ENCODE data around the gene ZNF556. TPM values are rescaled to one million over a fixed set of nuclear protein-coding genes. Genes with fewer than 3 reads are reported as not detected.

The ZNF556 gene
- total RNA-seq, 3 donors from 2014 or later: 0.15 to 0.33 TPM; not detected in 1

DNA sequence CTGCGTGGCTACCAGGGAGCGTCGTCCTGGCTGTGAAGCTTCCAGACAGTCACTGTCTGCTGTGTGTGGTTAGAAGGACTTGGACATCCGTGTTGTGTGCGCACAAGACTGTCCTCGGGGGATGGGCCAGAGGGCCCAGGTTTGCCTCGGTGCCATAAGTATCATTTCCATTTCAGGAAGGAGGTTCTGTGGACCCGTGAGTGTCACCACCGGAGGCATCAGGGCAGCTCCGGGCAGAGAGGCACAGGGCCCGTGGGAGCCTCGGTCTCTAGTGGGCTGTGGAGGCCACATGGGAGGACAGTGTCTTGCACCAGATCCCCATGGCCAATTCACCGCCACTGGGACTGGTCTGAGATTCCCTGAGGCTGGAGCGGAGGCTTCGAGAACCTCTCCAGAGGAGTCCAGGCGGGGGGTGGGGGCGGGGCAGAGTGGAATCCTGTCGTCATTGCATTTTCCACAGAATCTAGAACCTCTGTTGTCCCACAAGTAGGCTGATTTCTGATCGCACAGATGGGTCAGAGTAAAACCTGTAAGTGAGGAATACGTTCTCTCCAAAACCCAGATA is 39.6 kb downstream of the ZNF556 start:
- TF ChIP-seq, protein P1, sequence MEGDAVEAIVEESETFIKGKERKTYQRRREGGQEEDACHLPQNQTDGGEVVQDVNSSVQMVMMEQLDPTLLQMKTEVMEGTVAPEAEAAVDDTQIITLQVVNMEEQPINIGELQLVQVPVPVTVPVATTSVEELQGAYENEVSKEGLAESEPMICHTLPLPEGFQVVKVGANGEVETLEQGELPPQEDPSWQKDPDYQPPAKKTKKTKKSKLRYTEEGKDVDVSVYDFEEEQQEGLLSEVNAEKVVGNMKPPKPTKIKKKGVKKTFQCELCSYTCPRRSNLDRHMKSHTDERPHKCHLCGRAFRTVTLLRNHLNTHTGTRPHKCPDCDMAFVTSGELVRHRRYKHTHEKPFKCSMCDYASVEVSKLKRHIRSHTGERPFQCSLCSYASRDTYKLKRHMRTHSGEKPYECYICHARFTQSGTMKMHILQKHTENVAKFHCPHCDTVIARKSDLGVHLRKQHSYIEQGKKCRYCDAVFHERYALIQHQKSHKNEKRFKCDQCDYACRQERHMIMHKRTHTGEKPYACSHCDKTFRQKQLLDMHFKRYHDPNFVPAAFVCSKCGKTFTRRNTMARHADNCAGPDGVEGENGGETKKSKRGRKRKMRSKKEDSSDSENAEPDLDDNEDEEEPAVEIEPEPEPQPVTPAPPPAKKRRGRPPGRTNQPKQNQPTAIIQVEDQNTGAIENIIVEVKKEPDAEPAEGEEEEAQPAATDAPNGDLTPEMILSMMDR (IDR thresholded peaks at IDR 0.05): no peak
- TF ChIP-seq POLR2AphosphoS5 (IDR thresholded peaks at IDR 0.05) (no peak), POLR2A (IDR thresholded peaks at IDR 0.05) (no peak)
- intact Hi-C loops (cut with DNase I; ENCODE audit: low total_unique reads): no loop called here
- H3K27ac ChIP-seq: no peak overlapping the region
- no peaks in the 10 kb centered on the region for H3K27me3 ChIP-seq
- no peaks in the 10 kb centered on the region for H3K9me3 ChIP-seq
- no peaks in the 10 kb centered on the region for H3K4me1 ChIP-seq
- DNase-seq (ENCODE audit: low spot score in 2 of 2): no peak
- no peak overlapping the region for H3K4me3 ChIP-seq
- no peaks in the 10 kb centered on the region for H3K36me3 ChIP-seq

DNA sequence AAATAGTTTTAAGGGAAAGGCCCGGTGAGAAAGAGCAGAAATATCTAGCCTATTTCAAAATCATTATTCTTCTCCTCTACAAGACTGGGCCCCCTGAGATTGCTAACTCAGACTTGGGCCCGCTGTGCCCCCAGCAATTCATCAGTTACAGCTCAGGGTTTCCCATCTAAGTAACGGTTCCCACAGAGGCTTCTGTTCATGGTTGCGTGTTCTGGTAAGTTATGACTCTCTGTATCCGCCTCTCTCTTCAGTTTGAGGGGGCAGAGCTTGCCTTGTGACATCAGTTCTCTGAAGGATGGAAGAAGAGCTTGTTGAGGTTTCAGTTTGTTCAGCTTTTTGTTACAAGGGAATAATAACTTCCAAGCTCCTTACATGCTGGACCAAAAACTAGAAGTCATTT is 45.2 kb downstream of the ZNF556 start:
- intact Hi-C loops (cut with DNase I; ENCODE audit: low total_unique reads): no loop called here
- H3K4me3 ChIP-seq: no peak overlapping the region
- peaks cover 0 to 3% of the 10 kb centered on the region in 2 donors for H3K9me3 ChIP-seq
- H3K27me3 ChIP-seq: no peaks in the 10 kb centered on the region
- H3K36me3 ChIP-seq: peaks cover 5% of the 10 kb centered on the region
- H3K4me1 ChIP-seq: no peaks in the 10 kb centered on the region
- H3K27ac ChIP-seq: no peak overlapping the region
- no peak for TF ChIP-seq POLR2A (IDR thresholded peaks at IDR 0.05)
- no peak for TF ChIP-seq POLR2AphosphoS5 (IDR thresholded peaks at IDR 0.05)
- TF ChIP-seq, protein P1 (IDR thresholded peaks at IDR 0.05): no peak
- no peak for DNase-seq (ENCODE audit: low spot score in 2 of 2)

DNA sequence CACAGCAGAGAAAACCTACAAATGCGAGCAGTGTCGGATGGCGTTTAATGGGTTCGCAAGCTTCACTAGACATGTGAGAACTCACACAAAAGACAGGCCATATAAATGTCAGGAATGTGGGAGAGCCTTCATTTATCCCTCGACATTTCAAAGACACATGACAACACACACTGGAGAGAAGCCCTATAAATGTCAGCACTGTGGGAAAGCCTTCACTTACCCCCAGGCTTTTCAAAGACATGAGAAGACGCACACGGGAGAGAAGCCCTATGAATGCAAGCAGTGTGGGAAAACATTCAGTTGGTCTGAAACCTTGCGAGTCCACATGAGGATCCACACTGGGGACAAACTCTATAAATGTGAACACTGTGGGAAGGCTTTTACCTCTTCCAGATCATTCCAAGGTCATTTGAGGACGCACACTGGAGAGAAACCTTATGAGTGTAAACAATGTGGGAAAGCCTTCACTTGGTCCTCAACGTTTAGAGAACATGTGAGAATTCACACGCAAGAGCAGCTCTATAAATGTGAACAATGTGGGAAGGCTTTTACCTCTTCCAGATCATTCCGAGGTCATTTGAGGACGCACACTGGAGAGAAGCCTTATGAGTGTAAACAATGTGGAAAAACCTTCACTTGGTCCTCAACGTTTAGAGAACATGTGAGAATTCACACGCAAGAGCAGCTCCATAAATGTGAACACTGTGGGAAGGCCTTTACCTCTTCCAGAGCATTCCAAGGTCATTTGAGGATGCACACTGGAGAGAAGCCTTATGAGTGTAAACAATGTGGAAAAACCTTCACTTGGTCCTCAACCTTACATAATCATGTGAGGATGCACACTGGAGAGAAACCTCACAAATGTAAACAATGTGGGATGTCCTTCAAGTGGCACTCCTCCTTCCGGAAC is 50.4 kb downstream of the ZNF556 start:
- Histone ChIP-seq H3K36me3 (peaks cover 9% of the 10 kb centered on the region), H3K27me3 (no peaks in the 10 kb centered on the region), H3K4me1 (no peaks in the 10 kb centered on the region), H3K4me3 (no peak overlapping the region), H3K9me3 (peaks cover 0 to 8% of the 10 kb centered on the region in 2 donors), H3K27ac (no peak overlapping the region)
- intact Hi-C loops (cut with DNase I; ENCODE audit: low total_unique reads): no loop called here
- TF ChIP-seq, protein P1 (IDR thresholded peaks at IDR 0.05): no peak
- no peak for TF ChIP-seq POLR2A (IDR thresholded peaks at IDR 0.05)
- TF ChIP-seq POLR2AphosphoS5 (IDR thresholded peaks at IDR 0.05): no peak
- DNase-seq (ENCODE audit: low spot score in 2 of 2): no peak

DNA sequence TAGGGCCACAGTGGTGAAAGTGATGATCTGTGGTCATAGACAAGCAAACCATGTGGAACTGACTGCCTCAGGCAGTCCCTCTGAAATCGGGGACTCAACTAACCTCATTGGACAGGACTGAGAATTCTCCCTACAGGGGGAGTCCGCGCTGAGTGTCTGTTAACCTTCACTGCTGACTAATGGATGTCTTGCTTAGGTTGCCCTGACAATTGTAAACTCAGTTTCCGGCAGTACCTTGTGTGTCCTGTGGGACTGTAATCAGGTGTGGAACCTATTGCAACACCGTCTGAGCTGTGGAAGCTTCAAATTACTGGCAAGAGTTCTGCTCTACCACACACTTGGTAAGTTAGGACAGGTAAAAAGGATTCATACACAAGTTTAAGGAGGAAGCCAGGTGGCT is 55.9 kb downstream of the ZNF556 start:
- peak in 1 of 2 donors; percentile 70 for DNase-seq (ENCODE audit: low spot score in 2 of 2)
- no peaks in the 10 kb centered on the region for H3K36me3 ChIP-seq
- H3K27ac ChIP-seq: peak overlapping the region; percentile 90 to 95
- H3K4me3 ChIP-seq: no peak overlapping the region
- TF ChIP-seq POLR2AphosphoS5 (IDR thresholded peaks at IDR 0.05): peak in 1 of 3 donors; percentile 32
- TF ChIP-seq, protein P1 (IDR thresholded peaks at IDR 0.05): peak in 2 of 3 donors; percentile 32 to 73
- no peak for TF ChIP-seq POLR2A (IDR thresholded peaks at IDR 0.05)
- intact Hi-C loops (cut with DNase I; ENCODE audit: low total_unique reads): no loop called here
- H3K4me1 ChIP-seq: no peaks in the 10 kb centered on the region
- H3K27me3 ChIP-seq: no peaks in the 10 kb centered on the region
- H3K9me3 ChIP-seq: no peaks in the 10 kb centered on the region

DNA sequence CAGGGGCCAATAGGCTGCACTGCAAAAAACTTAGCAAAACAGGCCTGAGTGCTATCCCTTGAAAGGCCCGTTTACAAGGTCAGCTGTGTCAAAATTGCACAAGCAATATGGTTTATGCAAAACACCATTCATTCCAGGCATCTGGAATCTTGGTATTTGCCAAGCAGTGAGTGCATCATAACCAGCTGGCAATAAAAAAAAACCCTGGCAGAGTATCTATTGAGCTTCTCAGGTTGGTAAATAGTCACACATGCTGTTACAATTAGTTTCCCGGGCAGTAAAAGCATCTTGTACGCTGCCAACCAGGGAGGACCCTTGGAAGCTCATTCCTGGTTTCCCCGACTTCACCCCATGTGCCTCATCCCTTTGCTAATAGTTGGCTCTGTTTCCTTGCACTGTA is 56.4 kb downstream of the ZNF556 start:
- peak in 1 of 3 donors; percentile 42 for TF ChIP-seq POLR2AphosphoS5 (IDR thresholded peaks at IDR 0.05)
- no peak for TF ChIP-seq POLR2A (IDR thresholded peaks at IDR 0.05)
- Histone ChIP-seq H3K4me1 (no peaks in the 10 kb centered on the region), H3K9me3 (no peaks in the 10 kb centered on the region), H3K36me3 (no peaks in the 10 kb centered on the region), H3K27ac (peak overlapping the region; percentile 90 to 95), H3K27me3 (no peaks in the 10 kb centered on the region), H3K4me3 (no peak overlapping the region)
- DNase-seq (ENCODE audit: low spot score in 2 of 2): no peak
- intact Hi-C loops (cut with DNase I; ENCODE audit: low total_unique reads): no loop called here

Measured in breast epithelium (tissue), 4 donors.